ENCODE measurements around the gene TST. TPM values are rescaled to one million over a fixed set of nuclear protein-coding genes. Genes with fewer than 3 reads are reported as not detected.

The TST gene
- total and polyA plus RNA-seq, 2 experiments from 2014 or later: 17.2 to 44.5 TPM

DNA sequence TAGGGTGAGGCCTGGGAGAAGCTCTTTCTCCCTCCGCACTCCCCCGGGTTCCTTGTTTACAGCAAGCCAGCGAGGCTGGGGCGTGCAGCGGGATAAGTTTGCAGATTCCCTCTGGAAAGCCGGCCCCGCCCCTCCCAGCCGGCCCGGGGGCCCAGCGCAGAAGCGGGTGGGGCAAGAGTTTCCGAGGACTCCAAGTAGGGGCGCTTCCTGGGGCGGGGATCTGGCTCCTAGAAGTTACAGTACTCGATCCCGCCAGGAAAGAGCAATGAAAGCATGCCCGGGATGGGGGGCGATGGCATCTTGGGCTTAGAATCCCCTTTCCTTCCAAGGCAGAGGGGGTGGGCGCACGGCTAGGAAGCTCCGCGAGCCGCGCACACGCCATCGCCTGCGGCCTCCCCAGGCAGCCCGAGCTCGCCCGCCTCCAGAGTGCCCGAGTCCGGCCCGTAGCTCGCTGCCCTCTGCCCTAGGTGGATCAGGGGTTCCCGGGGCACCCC, 385 bp downstream of the TST start:
- H3K79me2 ChIP-seq (ENCODE audit: insufficient read depth): peaks cover 15% of the 10 kb centered on the region
- H4K20me1 ChIP-seq (ENCODE audit: insufficient read depth): no peaks in the 10 kb centered on the region; the same call in 1 of the 2 replicates
- H3F3A ChIP-seq (ENCODE audit: insufficient read depth): no peaks in the 10 kb centered on the region
- no peaks in the 10 kb centered on the region for H3K27me3 ChIP-seq (replicated peaks; ENCODE audit: insufficient read depth)
- peak overlapping the region; percentile 55 for H3K27ac ChIP-seq
- H3K4me3 ChIP-seq: peak overlapping the region; percentile 96
- H3K4me1 ChIP-seq (ENCODE audit: insufficient read depth): 0 out of 2 replicates have a peak, but pooled peaks cover 5% of the 10 kb centered on the region
- 1 to 3% methylated on average over 30 to 31 of the region's 35 CpGs for WGBS, 2 experiments (ENCODE audit: low coverage in 1 of 2, low lambda C conversion rate in 2 of 2, missing lambda C conversion rate in 2 of 2)
- H3K9me3 ChIP-seq (ENCODE audit: low read depth): no peaks in the 10 kb centered on the region
- no peak for TF ChIP-seq EZH2 (IDR thresholded peaks at IDR 0.05; ENCODE audit: insufficient read depth, poor library complexity, severe bottlenecking)
- no peak for TF ChIP-seq EZH2phosphoT487 (IDR thresholded peaks at IDR 0.05; ENCODE audit: insufficient read depth, low read depth)
- in situ Hi-C loops (cut with MboI): no loop called here
- H3K9ac ChIP-seq: peak overlapping the region; percentile 86
- H3K9me2 ChIP-seq (ENCODE audit: insufficient read depth): no peaks in the 10 kb centered on the region
- peak overlapping the region; percentile 92 for H2AFZ ChIP-seq
- peak overlapping the region; percentile 81 for H3K4me2 ChIP-seq (ENCODE audit: unreplicated experiment)
- DNase-seq: peak; percentile 57
- H3K36me3 ChIP-seq (ENCODE audit: low read depth): no peaks in the 10 kb centered on the region

DNA sequence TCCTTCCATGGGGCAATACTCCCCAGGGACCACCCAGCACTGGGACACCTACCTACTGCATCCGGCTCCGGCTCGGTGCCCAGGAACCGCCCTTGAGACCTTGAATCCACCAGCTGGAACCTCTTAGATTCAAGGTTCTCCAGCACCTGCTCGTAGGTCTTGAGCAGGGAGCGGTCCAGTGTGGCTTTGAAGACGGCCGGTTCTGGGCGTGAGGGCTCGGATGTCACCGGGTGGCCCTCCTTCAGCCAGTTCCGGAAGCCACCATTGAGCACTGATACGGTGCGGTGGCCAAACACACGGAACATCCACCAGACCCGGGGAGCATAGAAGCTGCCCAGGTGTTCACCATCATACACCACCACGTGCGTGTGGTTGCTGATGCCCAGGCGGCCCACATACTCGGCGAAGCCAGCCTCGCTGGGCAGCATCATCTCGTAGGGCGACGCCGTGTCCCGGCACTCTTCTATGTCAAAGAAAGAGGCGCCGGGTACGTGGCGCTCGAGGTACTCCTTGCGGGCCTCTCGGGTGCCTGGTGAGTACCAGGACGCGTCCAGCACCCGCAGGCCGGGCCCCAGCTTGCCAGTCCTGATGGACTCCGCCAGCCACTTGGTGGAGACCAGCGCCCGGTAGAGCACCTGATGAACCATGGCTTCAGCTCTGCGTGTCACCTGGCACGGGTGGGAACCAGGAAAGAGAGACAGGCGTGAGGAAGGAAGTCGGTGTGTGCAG, 997 bp downstream of the TST start:
- no peak overlapping the region for H3K27ac ChIP-seq
- H3K4me1 ChIP-seq (ENCODE audit: insufficient read depth): 0 out of 2 replicates have a peak, but pooled peaks cover 5% of the 10 kb centered on the region
- H4K20me1 ChIP-seq (ENCODE audit: insufficient read depth): no peaks in the 10 kb centered on the region; the same call in 1 of the 2 replicates
- no peak for DNase-seq
- peak overlapping the region; percentile 81 for H3K4me2 ChIP-seq (ENCODE audit: unreplicated experiment)
- peak overlapping the region; percentile 92 for H2AFZ ChIP-seq
- no peaks in the 10 kb centered on the region for H3K27me3 ChIP-seq (replicated peaks; ENCODE audit: insufficient read depth)
- H3F3A ChIP-seq (ENCODE audit: insufficient read depth): no peaks in the 10 kb centered on the region
- peak overlapping the region; percentile 96 for H3K4me3 ChIP-seq
- H3K9me2 ChIP-seq (ENCODE audit: insufficient read depth): no peaks in the 10 kb centered on the region
- peaks cover 15% of the 10 kb centered on the region for H3K79me2 ChIP-seq (ENCODE audit: insufficient read depth)
- peak overlapping the region; percentile 86 for H3K9ac ChIP-seq
- in situ Hi-C loops (cut with MboI): no loop called here
- 76 to 78% methylated on average over 44 to 45 of the region's 45 CpGs for WGBS, 2 experiments (ENCODE audit: low coverage in 1 of 2, low lambda C conversion rate in 2 of 2, missing lambda C conversion rate in 2 of 2)
- H3K9me3 ChIP-seq (ENCODE audit: low read depth): no peaks in the 10 kb centered on the region
- H3K36me3 ChIP-seq (ENCODE audit: low read depth): no peaks in the 10 kb centered on the region
- TF ChIP-seq EZH2 (IDR thresholded peaks at IDR 0.05; ENCODE audit: insufficient read depth, poor library complexity, severe bottlenecking) (no peak), EZH2phosphoT487 (IDR thresholded peaks at IDR 0.05; ENCODE audit: insufficient read depth, low read depth) (no peak)

DNA sequence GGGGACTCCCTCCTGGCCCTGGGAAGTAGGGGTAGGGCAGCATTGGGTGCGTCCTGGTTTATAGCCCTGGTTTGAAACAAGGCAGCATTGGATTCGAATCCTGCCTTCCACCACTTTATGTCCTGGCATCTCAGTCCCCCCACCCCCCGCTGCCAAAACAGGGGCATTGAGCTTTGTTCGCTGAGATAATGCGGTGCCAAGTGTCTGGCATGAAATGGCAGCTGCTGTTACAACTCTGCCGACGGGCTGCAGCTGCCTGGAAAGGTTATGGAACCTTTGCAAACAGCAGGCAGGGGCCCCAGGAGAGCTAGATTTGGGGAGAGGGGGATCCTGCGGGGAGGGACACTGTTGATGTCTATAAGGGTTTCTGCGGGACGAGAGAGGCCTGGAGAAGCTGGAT, 1.9 kb downstream of the TST start:
- H3K36me3 ChIP-seq (ENCODE audit: low read depth): no peaks in the 10 kb centered on the region
- no peak for DNase-seq
- no peaks in the 10 kb centered on the region for H3F3A ChIP-seq (ENCODE audit: insufficient read depth)
- H2AFZ ChIP-seq: no peak overlapping the region
- TF ChIP-seq EZH2 (IDR thresholded peaks at IDR 0.05; ENCODE audit: insufficient read depth, poor library complexity, severe bottlenecking): no peak
- H3K4me2 ChIP-seq (ENCODE audit: unreplicated experiment): no peak overlapping the region
- H3K27me3 ChIP-seq (replicated peaks; ENCODE audit: insufficient read depth): no peaks in the 10 kb centered on the region
- WGBS, 2 experiments (ENCODE audit: low coverage in 1 of 2, low lambda C conversion rate in 2 of 2, missing lambda C conversion rate in 2 of 2): 96 to 98% methylated on average over 10 of the region's 10 CpGs
- no peak overlapping the region for H3K9ac ChIP-seq
- in situ Hi-C loops (cut with MboI): no loop called here
- H3K9me3 ChIP-seq (ENCODE audit: low read depth): no peaks in the 10 kb centered on the region
- H3K4me1 ChIP-seq (ENCODE audit: insufficient read depth): 0 out of 2 replicates have a peak, but pooled peaks cover 5% of the 10 kb centered on the region
- no peaks in the 10 kb centered on the region for H3K9me2 ChIP-seq (ENCODE audit: insufficient read depth)
- H3K27ac ChIP-seq: no peak overlapping the region
- H3K79me2 ChIP-seq (ENCODE audit: insufficient read depth): peaks cover 15% of the 10 kb centered on the region
- no peak overlapping the region for H3K4me3 ChIP-seq
- no peaks in the 10 kb centered on the region for H4K20me1 ChIP-seq (ENCODE audit: insufficient read depth)

DNA sequence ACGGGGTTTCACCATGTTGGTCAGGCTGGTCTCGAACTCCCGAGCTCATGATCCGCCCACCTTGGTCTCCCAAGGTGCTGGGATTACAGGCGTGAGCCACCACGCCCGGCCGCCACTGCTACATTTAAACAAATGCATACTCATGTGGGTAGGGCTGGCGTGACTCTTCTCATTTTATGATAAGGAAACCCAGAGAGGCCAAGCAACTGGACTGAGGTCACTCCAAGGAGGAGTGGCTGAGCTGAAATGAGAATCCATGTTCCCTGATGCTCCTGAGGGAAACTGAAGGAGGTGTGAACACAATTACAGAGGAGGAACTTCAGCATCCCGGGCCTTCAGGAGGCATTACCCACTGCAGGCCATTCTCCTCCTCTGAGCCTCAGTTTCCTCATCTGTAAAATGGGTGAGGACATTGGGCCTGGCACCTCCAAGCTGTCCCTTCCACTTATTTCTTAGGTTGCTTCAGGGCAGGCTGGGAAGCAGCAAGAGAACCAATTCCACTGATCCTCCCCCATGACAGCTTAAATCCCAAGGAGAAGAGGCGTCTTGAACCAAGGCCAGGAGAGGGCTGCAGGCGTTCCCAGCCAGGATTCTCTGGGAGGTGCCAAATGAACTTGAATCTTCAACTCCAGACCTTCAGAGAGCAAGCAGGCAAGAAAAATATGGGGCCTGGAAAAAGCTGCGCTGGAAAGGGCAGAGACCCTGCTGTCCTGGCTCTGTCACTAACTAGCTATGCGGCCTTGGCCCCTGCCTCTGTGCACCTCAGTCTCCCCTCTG, 2.9 kb downstream of the TST start:
- no peak overlapping the region for H3K9ac ChIP-seq
- 89 to 93% methylated on average over 14 of the region's 14 CpGs for WGBS, 2 experiments (ENCODE audit: low coverage in 1 of 2, low lambda C conversion rate in 2 of 2, missing lambda C conversion rate in 2 of 2)

More for the DNA sequence above, 2.9 kb downstream of the TST start:
- H2AFZ ChIP-seq: no peak overlapping the region
- no peak overlapping the region for H3K27ac ChIP-seq
- no peaks in the 10 kb centered on the region for H3K9me3 ChIP-seq (ENCODE audit: low read depth)
- no peaks in the 10 kb centered on the region for H4K20me1 ChIP-seq (ENCODE audit: insufficient read depth)
- no peaks in the 10 kb centered on the region for H3K9me2 ChIP-seq (ENCODE audit: insufficient read depth)
- no peak overlapping the region for H3K4me3 ChIP-seq
- TF ChIP-seq EZH2 (IDR thresholded peaks at IDR 0.05; ENCODE audit: insufficient read depth, poor library complexity, severe bottlenecking) (no peak), EZH2phosphoT487 (IDR thresholded peaks at IDR 0.05; ENCODE audit: insufficient read depth, low read depth) (no peak)
- H3F3A ChIP-seq (ENCODE audit: insufficient read depth): no peaks in the 10 kb centered on the region
- no peaks in the 10 kb centered on the region for H3K27me3 ChIP-seq (replicated peaks; ENCODE audit: insufficient read depth)
- no peaks in the 10 kb centered on the region for H3K36me3 ChIP-seq (ENCODE audit: low read depth)
- 0 out of 2 replicates have a peak, but pooled peaks cover 5% of the 10 kb centered on the region for H3K4me1 ChIP-seq (ENCODE audit: insufficient read depth)
- DNase-seq: no peak
- in situ Hi-C loops (cut with MboI): no loop called here
- H3K4me2 ChIP-seq (ENCODE audit: unreplicated experiment): no peak overlapping the region
- peaks cover 10% of the 10 kb centered on the region for H3K79me2 ChIP-seq (ENCODE audit: insufficient read depth)
